Heart left ventricle (tissue), 16 donors: ENCODE measurements around the gene RALGAPA2. TPM values are rescaled to one million over a fixed set of nuclear protein-coding genes. Genes with fewer than 3 reads are reported as not detected.

Experiments
- ATAC-seq, 4 donors: fragments of 200-7000 bp; cut with Tn5 transposase; one replicate each; pipeline ENCODE4 v1.9.1; 2020 to 2022; ENCODE audit warnings: moderate library complexity in 4 of 4, mild to moderate bottlenecking in 3 of 4, moderate number of reproducible peaks in 1 of 4
- DNase-seq, 5 donors: peaks; one replicate each; pipeline ENCODE4 v3.0.0-alpha.2; 2020
- H3K27ac ChIP-seq, 12 donors: fragments of 200-600 bp; sonication (generic) in 4 of 12; one replicate each; pipeline versions ENCODE4 v1.5.0 to v1.8.0; 2016 to 2022; ENCODE audit warnings: mild to moderate bottlenecking in 2 of 12
- H3K27me3 ChIP-seq, 9 donors: fragments of 200-600 bp; sonication (generic) in 2 of 9; one replicate each; pipeline versions ENCODE4 v1.5.1 to v1.8.0; 2016 to 2022; ENCODE audit warnings: mild to moderate bottlenecking in 3 of 9
- H3K36me3 ChIP-seq, 9 donors: fragments of 200-600 bp; sonication (generic) in 2 of 9; one replicate each; pipeline versions ENCODE4 v1.5.0 to v1.8.0; 2018 to 2022; ENCODE audit warnings: mild to moderate bottlenecking in 2 of 9
- H3K4me1 ChIP-seq, 12 donors: fragments of 200-600 bp; sonication (generic) in 4 of 12; one replicate each; pipeline versions ENCODE4 v1.5.0 to v1.8.0; 2016 to 2022; ENCODE audit warnings: mild to moderate bottlenecking in 3 of 12
- H3K4me3 ChIP-seq, 12 donors: fragments of 200-600 bp; sonication (generic) in 4 of 12; one replicate each; pipeline versions ENCODE4 v1.5.0 to v1.8.0; 2017 to 2022; ENCODE audit warnings: mild to moderate bottlenecking in 9 of 12, moderate library complexity in 4 of 12
- H3K9me3 ChIP-seq, 12 donors: fragments of 200-600 bp; sonication (generic) in 4 of 12; one replicate each; pipeline versions ENCODE4 v1.5.0 to v1.8.0; 2016 to 2022; ENCODE audit warnings: mild to moderate bottlenecking in 1 of 12
- POLR2A ChIP-seq, 2 donors: fragments of 450-650 bp; IDR thresholded peaks; one replicate each; pipeline ENCODE4 v1.6.1; 2017; ENCODE audit warnings: antibody characterized with exemption in 2 of 2, mild to moderate bottlenecking in 2 of 2, moderate library complexity in 2 of 2
- WGBS, 4 donors: extraction: QIAGEN DNeasy Blood & Tissue Kit in 2 of 4; methylation state at CpG; one replicate each; pipeline versions ENCODE4 v1.1.5 to v1.1.7; 2013 to 2018; 5-methylcytosine and 5-hydroxymethylcytosine counted together
- intact Hi-C, 10 donors: fragments of 100-400 bp; cut with DNase I; formaldehyde crosslinking; loops; one replicate each; pipeline versions ENCODE4 v1.11.1 to v1.14.2; 2022
- polyA plus RNA-seq, 2 donors: library from polyadenylated mRNA; stranded (reverse); fragments of 200-250 nt; gene quantifications; one replicate each; pipeline ENCODE4 v1.2.3, GENCODE V29; 2013
- total RNA-seq, 9 donors: library from RNA; depleted of rRNA in 2 of 9; stranded (reverse); fragments of >200 nt in 2 of 9; fragmentation: NEBNext Ultra II Directional in 3 of 9; extraction: Animal tissue kit (Norgen Biotek cat#: 25700) in 3 of 9; gene quantifications; one replicate each; pipeline versions ENCODE4 v1.1.0 to v1.2.4, GENCODE V29; 2016 to 2023
- TF ChIP-seq, protein P1 (sequence below), 12 donors: fragments of 200-600 bp; sonication (generic) in 4 of 12; IDR thresholded peaks; one replicate each; pipeline versions ENCODE4 v1.5.0 to v1.8.0; 2018 to 2022; ENCODE audit warnings: antibody characterized with exemption in 12 of 12, mild to moderate bottlenecking in 5 of 12
- donor health status: ischemic (EF 13 %, LVEDD 7.1; RV severe dilation, severe dysfunction).
- donor health status: healthy with polysubstance abuse.
- donor health status: DM: no; HTN: yes; CAD: no.
- donor health status: DM: no; HTN: no; CAD: no.
- donor health status: ischemic (EF 25% LVEDD 6.9; RV normal size, moderate dysfunction).
- donor health status: ischemic (EF 25% LVEDD 5.7; RV mildly dilated, moderate dysfunction).
- donor health status: healthy.
- donor health status: DM: yes; HTN: yes; CAD: no.
- donor health status: ischemic (EF 35%, LVEDD 5.7; RV mildly dilated, moderate dysfunction).
- donor health status: nonischemic (EF 11% LVEDD 7.7; RV severe dilation, severe dysfunction).
- donor health status: DM: yes; HTN: yes; CAD: no.
- donor health status: PGD.
- donor health status: ischemic (EF 29% LVEDD 5.4; RV normal size, mild dysfunction).
- donor health status: nonischemic (EF 23%, LVEDD 6.1; RV moderate dilation, normal function).

The RALGAPA2 gene
- total and polyA plus RNA-seq, 11 donors: 5.6 to 33.8 (median 21.4) TPM

DNA sequence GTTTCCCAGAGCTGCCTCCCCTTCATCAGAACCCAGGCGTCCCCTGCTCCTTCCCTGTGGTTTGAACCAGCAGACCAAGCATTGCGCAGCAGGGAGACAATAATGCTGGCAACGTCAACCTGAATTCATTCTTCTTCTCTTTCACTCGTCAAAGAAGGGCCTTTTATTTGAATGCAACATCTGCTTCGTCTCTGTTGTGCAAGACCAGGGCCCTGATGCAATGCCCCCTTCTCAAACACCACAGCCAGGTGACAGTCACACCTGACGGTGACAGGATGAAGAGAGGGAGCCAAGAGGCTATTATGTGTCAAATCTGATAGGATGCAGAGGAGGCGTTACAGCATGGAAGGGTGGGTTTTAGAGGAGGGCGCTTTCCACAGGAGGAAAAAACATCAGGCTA, 336.6 kb downstream of the RALGAPA2 start:
- Histone ChIP-seq H3K27ac (no peak overlapping the region), H3K4me1 (no peaks in the 10 kb centered on the region), H3K4me3 (no peak overlapping the region), H3K9me3 (no peaks in the 10 kb centered on the region), H3K27me3 (peaks cover 0 to 60% (median 28%) of the 10 kb centered on the region in 9 donors), H3K36me3 (no peaks in the 10 kb centered on the region)
- no peak for ATAC-seq
- TF ChIP-seq, protein P1, sequence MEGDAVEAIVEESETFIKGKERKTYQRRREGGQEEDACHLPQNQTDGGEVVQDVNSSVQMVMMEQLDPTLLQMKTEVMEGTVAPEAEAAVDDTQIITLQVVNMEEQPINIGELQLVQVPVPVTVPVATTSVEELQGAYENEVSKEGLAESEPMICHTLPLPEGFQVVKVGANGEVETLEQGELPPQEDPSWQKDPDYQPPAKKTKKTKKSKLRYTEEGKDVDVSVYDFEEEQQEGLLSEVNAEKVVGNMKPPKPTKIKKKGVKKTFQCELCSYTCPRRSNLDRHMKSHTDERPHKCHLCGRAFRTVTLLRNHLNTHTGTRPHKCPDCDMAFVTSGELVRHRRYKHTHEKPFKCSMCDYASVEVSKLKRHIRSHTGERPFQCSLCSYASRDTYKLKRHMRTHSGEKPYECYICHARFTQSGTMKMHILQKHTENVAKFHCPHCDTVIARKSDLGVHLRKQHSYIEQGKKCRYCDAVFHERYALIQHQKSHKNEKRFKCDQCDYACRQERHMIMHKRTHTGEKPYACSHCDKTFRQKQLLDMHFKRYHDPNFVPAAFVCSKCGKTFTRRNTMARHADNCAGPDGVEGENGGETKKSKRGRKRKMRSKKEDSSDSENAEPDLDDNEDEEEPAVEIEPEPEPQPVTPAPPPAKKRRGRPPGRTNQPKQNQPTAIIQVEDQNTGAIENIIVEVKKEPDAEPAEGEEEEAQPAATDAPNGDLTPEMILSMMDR (IDR thresholded peaks at IDR 0.05): no peak
- no peak for TF ChIP-seq POLR2A (IDR thresholded peaks at IDR 0.05)
- 55 to 66% (median 59%) methylated on average over 8 of the region's 8 CpGs for WGBS, 4 donors
- DNase-seq: no peak
- intact Hi-C loops: no loop called here

DNA sequence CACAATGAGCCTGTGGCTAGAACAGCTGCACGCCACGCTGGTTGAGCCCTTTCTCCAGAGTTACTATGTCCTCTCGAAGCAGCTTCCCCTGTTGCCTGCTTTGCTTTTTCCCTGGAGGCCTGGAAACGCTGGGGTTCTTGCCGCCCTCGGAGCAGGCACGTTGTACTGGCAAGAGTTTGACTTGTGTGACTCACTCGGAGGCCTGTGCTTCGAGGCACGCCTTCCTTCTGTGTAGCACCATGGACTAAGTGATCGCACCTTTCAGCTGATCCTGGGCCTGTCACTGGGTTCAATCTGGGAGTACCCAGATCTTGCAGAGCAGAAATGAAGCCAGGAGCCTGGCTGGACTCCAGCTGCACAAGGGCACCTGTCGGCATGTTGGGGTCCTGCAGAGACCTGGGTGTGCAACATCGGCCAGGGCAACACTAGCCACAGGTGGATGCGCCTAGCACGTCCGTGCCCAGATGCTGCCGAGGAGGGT, 339.3 kb downstream of the RALGAPA2 start:
- Histone ChIP-seq H3K36me3 (no peaks in the 10 kb centered on the region), H3K4me3 (no peak overlapping the region), H3K9me3 (no peaks in the 10 kb centered on the region), H3K27me3 (peaks cover 23 to 78% (median 51%) of the 10 kb centered on the region in 9 donors), H3K4me1 (peaks cover 0 to 16% (median 4%) of the 10 kb centered on the region in 12 donors), H3K27ac (no peak overlapping the region)
- WGBS, 4 donors: 45 to 61% (median 54%) methylated on average over 9 to 17 of the region's 17 CpGs
- no peak for DNase-seq
- no peak for ATAC-seq
- TF ChIP-seq, protein P1 (IDR thresholded peaks at IDR 0.05): no peak
- TF ChIP-seq POLR2A (IDR thresholded peaks at IDR 0.05): no peak
- intact Hi-C loops: no loop called here

DNA sequence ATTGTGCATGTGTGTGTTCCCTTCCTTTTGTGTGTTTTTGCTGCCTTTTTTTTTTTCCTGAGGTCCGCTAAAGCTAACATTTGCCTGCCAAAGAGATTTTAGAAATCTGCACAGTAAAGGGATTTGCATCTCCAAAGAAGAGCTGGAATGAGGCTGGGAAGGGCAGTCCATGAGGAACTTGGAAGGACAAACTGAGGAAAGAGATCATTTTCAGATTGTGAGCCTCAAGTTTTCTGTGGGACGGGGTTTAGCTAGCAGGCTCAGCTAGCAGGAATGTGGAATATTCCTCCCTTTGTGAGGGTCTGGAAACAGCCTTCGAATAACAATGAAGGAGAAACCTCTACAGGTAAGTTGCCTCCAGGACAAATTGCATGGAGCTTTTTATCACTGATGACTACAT, 340.8 kb downstream of the RALGAPA2 start:
- peaks cover 0 to 31% (median 8%) of the 10 kb centered on the region in 12 donors for H3K4me1 ChIP-seq

DNA sequence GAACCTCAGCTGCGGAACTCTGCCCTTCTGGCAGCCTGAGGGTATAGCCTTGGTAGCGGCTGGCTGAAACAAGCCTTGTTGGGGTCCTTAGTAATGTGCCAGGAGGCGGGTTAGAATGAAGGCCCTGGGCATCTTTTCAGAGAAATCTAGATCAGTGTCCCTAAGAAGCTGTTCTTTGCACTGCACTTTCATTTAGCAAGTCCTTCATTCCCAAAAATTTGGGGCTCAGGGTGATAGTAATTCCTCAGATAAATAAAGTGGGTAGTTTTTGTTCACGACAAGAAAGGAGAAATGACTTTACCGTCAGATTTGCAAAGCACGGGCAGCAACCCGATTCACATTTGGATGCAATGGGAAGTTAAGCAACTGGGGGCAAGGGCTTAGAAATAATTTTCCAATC, 341.4 kb downstream of the RALGAPA2 start:
- H3K27ac ChIP-seq: no peak overlapping the region
- H3K27me3 ChIP-seq: peaks cover 44 to 90% (median 68%) of the 10 kb centered on the region in 9 donors
- intact Hi-C loops: no loop called here
- DNase-seq (no peak), ATAC-seq (no peak)
- H3K36me3 ChIP-seq: no peaks in the 10 kb centered on the region
- TF ChIP-seq, protein P1 (IDR thresholded peaks at IDR 0.05): no peak
- no peak for TF ChIP-seq POLR2A (IDR thresholded peaks at IDR 0.05)
- 13 to 21% (median 16%) methylated on average over 7 of the region's 7 CpGs for WGBS, 4 donors
- peaks cover 0 to 33% (median 8%) of the 10 kb centered on the region in 12 donors for H3K4me1 ChIP-seq
- no peaks in the 10 kb centered on the region for H3K9me3 ChIP-seq
- no peak overlapping the region for H3K4me3 ChIP-seq

More for the DNA sequence above, 340.8 kb downstream of the RALGAPA2 start:
- no peaks in the 10 kb centered on the region for H3K9me3 ChIP-seq
- H3K36me3 ChIP-seq: no peaks in the 10 kb centered on the region
- peaks cover 38 to 84% (median 65%) of the 10 kb centered on the region in 9 donors for H3K27me3 ChIP-seq
- no peak overlapping the region for H3K4me3 ChIP-seq
- DNase-seq (no peak), ATAC-seq (no peak)
- no peak overlapping the region for H3K27ac ChIP-seq
- intact Hi-C loops: no loop called here
- TF ChIP-seq, protein P1 (IDR thresholded peaks at IDR 0.05): no peak
- no peak for TF ChIP-seq POLR2A (IDR thresholded peaks at IDR 0.05)
- WGBS, 4 donors: 15 to 21% (median 18%) methylated on average over 3 of the region's 3 CpGs
